ENCODE results near the gene SHROOM3. TPM values are rescaled to one million over a fixed set of nuclear protein-coding genes. Genes with fewer than 3 reads are reported as not detected.

Gene SHROOM3
- total RNA-seq, 4 donors from 2014 or later = 52.0 to 444 (median 364) TPM

GRCh38 chr4:76525751-76526150 lies 90.7 kb downstream of the SHROOM3 start:
- DNase-seq = no peak
- TF ChIP-seq CTCF (IDR thresholded peaks at IDR 0.05) (no peak), POLR2A (IDR thresholded peaks at IDR 0.05) (no peak)
- H3K27ac ChIP-seq = no peak overlapping the region

GRCh38 chr4:76526585-76526990 lies 91.6 kb downstream of the SHROOM3 start:
- no peaks in the 10 kb centered on the region for H3K36me3 ChIP-seq
- H3K9me3 ChIP-seq = no peaks in the 10 kb centered on the region
- no peak overlapping the region for H3K4me3 ChIP-seq
- no peak overlapping the region for H3K27ac ChIP-seq
- no peak for TF ChIP-seq CTCF (IDR thresholded peaks at IDR 0.05)
- TF ChIP-seq POLR2A (IDR thresholded peaks at IDR 0.05) = no peak
- no peaks in the 10 kb centered on the region for H3K27me3 ChIP-seq
- no peak for DNase-seq
- H3K4me1 ChIP-seq = peaks cover 0 to 13% (median 0%) of the 10 kb centered on the region in 4 donors

More at GRCh38 chr4:76525751-76526150, 90.7 kb downstream of the SHROOM3 start:
- Histone ChIP-seq H3K9me3 (no peaks in the 10 kb centered on the region), H3K27me3 (no peaks in the 10 kb centered on the region), H3K4me3 (no peak overlapping the region), H3K4me1 (peaks cover 0 to 13% (median 0%) of the 10 kb centered on the region in 4 donors), H3K36me3 (no peaks in the 10 kb centered on the region)

- H3K36me3 ChIP-seq = no peaks in the 10 kb centered on the region
- H3K27ac ChIP-seq = no peak overlapping the region
Measured at GRCh38 chr4:76527666-76528065, 92.6 kb downstream of the SHROOM3 start.

GRCh38 chr4:76531597-76531996 lies 96.6 kb downstream of the SHROOM3 start:
- no peaks in the 10 kb centered on the region for H3K36me3 ChIP-seq
- H3K4me3 ChIP-seq = no peak overlapping the region
- TF ChIP-seq POLR2A (IDR thresholded peaks at IDR 0.05) (no peak), CTCF (IDR thresholded peaks at IDR 0.05) (no peak)
- no peaks in the 10 kb centered on the region for H3K9me3 ChIP-seq
- H3K27me3 ChIP-seq = no peaks in the 10 kb centered on the region
- H3K27ac ChIP-seq = no peak overlapping the region
- DNase-seq = no peak
- H3K4me1 ChIP-seq = peaks cover 0 to 2% (median 0%) of the 10 kb centered on the region in 4 donors

More at GRCh38 chr4:76527666-76528065, 92.6 kb downstream of the SHROOM3 start:
- Histone ChIP-seq H3K4me3 (no peak overlapping the region), H3K9me3 (no peaks in the 10 kb centered on the region), H3K4me1 (peaks cover 0 to 13% (median 0%) of the 10 kb centered on the region in 4 donors), H3K27me3 (no peaks in the 10 kb centered on the region)
- TF ChIP-seq POLR2A (IDR thresholded peaks at IDR 0.05) (no peak), CTCF (IDR thresholded peaks at IDR 0.05) (no peak)
- DNase-seq = no peak

- no peak for TF ChIP-seq POLR2A (IDR thresholded peaks at IDR 0.05)
- no peak for TF ChIP-seq CTCF (IDR thresholded peaks at IDR 0.05)
- H3K4me3 ChIP-seq = no peak overlapping the region
Measured at GRCh38 chr4:76532805-76533204, 97.8 kb downstream of the SHROOM3 start.

GRCh38 chr4:76533314-76533713 lies 98.3 kb downstream of the SHROOM3 start:
- no peaks in the 10 kb centered on the region for H3K36me3 ChIP-seq
- no peak overlapping the region for H3K4me3 ChIP-seq
- DNase-seq = no peak
- no peaks in the 10 kb centered on the region for H3K4me1 ChIP-seq
- H3K27me3 ChIP-seq = no peaks in the 10 kb centered on the region
- no peak overlapping the region for H3K27ac ChIP-seq
- no peak for TF ChIP-seq CTCF (IDR thresholded peaks at IDR 0.05)
- no peak for TF ChIP-seq POLR2A (IDR thresholded peaks at IDR 0.05)
- H3K9me3 ChIP-seq = no peaks in the 10 kb centered on the region

More at GRCh38 chr4:76532805-76533204, 97.8 kb downstream of the SHROOM3 start:
- Histone ChIP-seq H3K9me3 (no peaks in the 10 kb centered on the region), H3K27ac (no peak overlapping the region), H3K4me1 (no peaks in the 10 kb centered on the region), H3K36me3 (no peaks in the 10 kb centered on the region), H3K27me3 (no peaks in the 10 kb centered on the region)
- no peak for DNase-seq

Data from Peyer's patch (tissue), 4 donors.